ENCODE results near the gene ZYG11A. TPM values are rescaled to one million over a fixed set of nuclear protein-coding genes. Genes with fewer than 3 reads are reported as not detected.

The ZYG11A gene
- total RNA-seq, 1 experiment from 2014 or later, result 0.36 TPM

GRCh38 chr1:52937433-52938182, 95.0 kb downstream of the ZYG11A start:
- Histone ChIP-seq H3K4me3 (ENCODE audit: low read depth in 2 of 2, low read length in 2 of 2) (no peak overlapping the region), H3K27me3 (ENCODE audit: control insufficient read depth, insufficient read depth, low read length) (no peaks in the 10 kb centered on the region), H3K27ac (ENCODE audit: low read length) (no peak overlapping the region), H3K36me3 (ENCODE audit: control insufficient read depth, insufficient read depth, low read length) (no peaks in the 10 kb centered on the region), H3K9me3 (ENCODE audit: control insufficient read depth, insufficient read depth, low read depth, low read length) (no peaks in the 10 kb centered on the region), H3K4me1 (ENCODE audit: control insufficient read depth, insufficient read depth, low read length) (no peaks in the 10 kb centered on the region)
- DNase-seq (ENCODE audit: low read depth, low spot score) (no peak), ATAC-seq (no peak)
- intact Hi-C loops (cut with micrococcal nuclease; ENCODE audit: unreplicated experiment) (no loop called here), in situ Hi-C loops (cut with HindIII; ENCODE audit: low pct_unique_long_range_greater_than_20kb, low sequenced_read_pairs) (no loop called here)
- POLR2A ChIA-PET, result no interaction called here
- CTCF ChIA-PET, result no interaction called here
- no peak for TF ChIP-seq REST (IDR thresholded peaks at IDR 0.05; ENCODE audit: insufficient read depth in 1 of 2, low read depth in 2 of 2, low read length in 1 of 2)
- TF ChIP-seq CTCF (IDR thresholded peaks at IDR 0.05), result no peak
- no peak for TF ChIP-seq SIN3A (IDR thresholded peaks at IDR 0.05; ENCODE audit: borderline replicate concordance, insufficient read depth, low read depth, low read length)
- TF ChIP-seq POLR2AphosphoS5 (IDR thresholded peaks at IDR 0.05; ENCODE audit: low read depth, low read length), result no peak
- TF ChIP-seq TCF7L2 (IDR thresholded peaks at IDR 0.05; ENCODE audit: low read depth, low read length), result no peak
- BruUV-seq (replicated peaks), result no TSS peak

GRCh38 chr1:52938183-52938451, 95.6 kb downstream of the ZYG11A start:
- TF ChIP-seq TCF7L2 (IDR thresholded peaks at IDR 0.05; ENCODE audit: low read depth, low read length) (no peak), CTCF (IDR thresholded peaks at IDR 0.05) (no peak), SIN3A (IDR thresholded peaks at IDR 0.05; ENCODE audit: borderline replicate concordance, insufficient read depth, low read depth, low read length) (no peak), POLR2AphosphoS5 (IDR thresholded peaks at IDR 0.05; ENCODE audit: low read depth, low read length) (no peak)
- POLR2A ChIA-PET, result no interaction called here
- Histone ChIP-seq H3K4me3 (ENCODE audit: low read depth in 2 of 2, low read length in 2 of 2) (no peak overlapping the region), H3K27ac (ENCODE audit: low read length) (no peak overlapping the region), H3K27me3 (ENCODE audit: control insufficient read depth, insufficient read depth, low read length) (no peaks in the 10 kb centered on the region), H3K9me3 (ENCODE audit: control insufficient read depth, insufficient read depth, low read depth, low read length) (no peaks in the 10 kb centered on the region), H3K36me3 (ENCODE audit: control insufficient read depth, insufficient read depth, low read length) (no peaks in the 10 kb centered on the region), H3K4me1 (ENCODE audit: control insufficient read depth, insufficient read depth, low read length) (no peaks in the 10 kb centered on the region)
- in situ Hi-C loops (cut with HindIII; ENCODE audit: low pct_unique_long_range_greater_than_20kb, low sequenced_read_pairs) (no loop called here), intact Hi-C loops (cut with micrococcal nuclease; ENCODE audit: unreplicated experiment) (no loop called here)
- no peak for ATAC-seq
- CTCF ChIA-PET, result no interaction called here
- BruUV-seq (replicated peaks), result no TSS peak
- DNase-seq (ENCODE audit: low read depth, low spot score), result no peak

All from Panc1 (cell line).